ENCODE measurements around the gene ARHGEF18.
"Not testable (repeated sequence)": the region's sequence is repeated elsewhere in the genome, so short reads cannot be mapped to it uniquely, and the experiment has no call there.

Gene ARHGEF18

DNA sequence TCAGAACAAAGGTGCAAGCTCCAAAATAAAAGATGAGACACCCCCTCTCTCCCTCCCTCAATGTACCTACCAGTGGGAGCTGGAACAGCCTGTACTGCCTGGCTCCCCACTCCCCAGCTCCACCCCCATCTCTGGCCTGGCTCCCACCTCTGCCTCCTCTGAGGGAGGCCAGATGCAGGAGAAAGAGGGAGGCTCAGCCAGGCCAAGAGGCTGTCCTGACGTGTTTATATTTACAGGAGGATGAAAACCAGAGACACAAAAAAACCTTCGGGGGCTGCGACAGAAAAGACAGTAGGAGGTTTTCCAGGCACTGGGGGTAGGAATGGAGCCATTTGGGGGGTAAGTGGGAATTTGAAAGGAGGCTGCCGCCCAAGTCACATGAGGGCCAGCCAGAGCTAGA, 19.7 kb downstream of the ARHGEF18 start:
- no peaks in the 10 kb centered on the region for H4K20me1 ChIP-seq (ENCODE audit: insufficient read depth, low read length)
- H2AFZ ChIP-seq (ENCODE audit: low read depth, low read length): no peak overlapping the region
- H3K4me2 ChIP-seq (ENCODE audit: low read length): no peak overlapping the region
- H3K9me3 ChIP-seq (ENCODE audit: insufficient read depth, low read length): no peaks in the 10 kb centered on the region
- TF ChIP-seq, protein P1, sequence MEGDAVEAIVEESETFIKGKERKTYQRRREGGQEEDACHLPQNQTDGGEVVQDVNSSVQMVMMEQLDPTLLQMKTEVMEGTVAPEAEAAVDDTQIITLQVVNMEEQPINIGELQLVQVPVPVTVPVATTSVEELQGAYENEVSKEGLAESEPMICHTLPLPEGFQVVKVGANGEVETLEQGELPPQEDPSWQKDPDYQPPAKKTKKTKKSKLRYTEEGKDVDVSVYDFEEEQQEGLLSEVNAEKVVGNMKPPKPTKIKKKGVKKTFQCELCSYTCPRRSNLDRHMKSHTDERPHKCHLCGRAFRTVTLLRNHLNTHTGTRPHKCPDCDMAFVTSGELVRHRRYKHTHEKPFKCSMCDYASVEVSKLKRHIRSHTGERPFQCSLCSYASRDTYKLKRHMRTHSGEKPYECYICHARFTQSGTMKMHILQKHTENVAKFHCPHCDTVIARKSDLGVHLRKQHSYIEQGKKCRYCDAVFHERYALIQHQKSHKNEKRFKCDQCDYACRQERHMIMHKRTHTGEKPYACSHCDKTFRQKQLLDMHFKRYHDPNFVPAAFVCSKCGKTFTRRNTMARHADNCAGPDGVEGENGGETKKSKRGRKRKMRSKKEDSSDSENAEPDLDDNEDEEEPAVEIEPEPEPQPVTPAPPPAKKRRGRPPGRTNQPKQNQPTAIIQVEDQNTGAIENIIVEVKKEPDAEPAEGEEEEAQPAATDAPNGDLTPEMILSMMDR (IDR thresholded peaks at IDR 0.05; ENCODE audit: low read depth, low read length): no peak
- no peak for TF ChIP-seq EZH2phosphoT487 (IDR thresholded peaks at IDR 0.05; ENCODE audit: low read depth)
- no peaks in the 10 kb centered on the region for H3K36me3 ChIP-seq (replicated peaks; ENCODE audit: low read depth, low read length)
- no peaks in the 10 kb centered on the region for H3K79me2 ChIP-seq (ENCODE audit: low read length)
- no peak overlapping the region for H3K9ac ChIP-seq (ENCODE audit: low read length)
- no peak overlapping the region for H3K4me3 ChIP-seq (ENCODE audit: low read length)
- H3K27ac ChIP-seq (ENCODE audit: low read length): no peak overlapping the region
- H3K4me1 ChIP-seq (ENCODE audit: low read length): 0 out of 2 replicates have a peak, but pooled peaks cover 2% of the 10 kb centered on the region
- H3K27me3 ChIP-seq (ENCODE audit: low read depth, low read length): peaks cover 10% of the 10 kb centered on the region; the same call in 1 of the 2 replicates

DNA sequence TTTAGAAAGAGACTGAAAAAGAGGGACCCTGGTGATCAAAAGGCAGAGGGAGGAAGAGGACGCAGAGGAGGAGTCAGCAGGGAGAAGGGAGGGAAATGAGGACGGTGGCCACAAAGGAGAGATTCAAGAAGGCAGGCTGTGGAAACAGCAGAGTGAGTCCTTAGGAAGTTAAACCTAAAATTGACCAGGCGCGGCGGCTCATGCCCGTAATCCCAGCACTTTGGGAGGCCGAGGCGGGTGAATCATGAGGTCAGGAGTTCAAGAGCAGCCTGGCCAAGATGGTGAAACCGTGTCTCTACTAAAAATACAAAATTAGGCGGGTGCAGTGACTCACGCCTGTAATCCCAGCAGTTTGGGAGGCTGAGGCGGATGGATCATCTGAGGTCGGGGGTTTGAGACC, 20.1 kb downstream of the ARHGEF18 start:
- not testable (repeated sequence) for H3K36me3 ChIP-seq (replicated peaks; ENCODE audit: low read depth, low read length); H3K9me3 ChIP-seq (ENCODE audit: insufficient read depth, low read length); H4K20me1 ChIP-seq (ENCODE audit: insufficient read depth, low read length); H3K4me2 ChIP-seq (ENCODE audit: low read length); H3K27ac ChIP-seq (ENCODE audit: low read length); H3K79me2 ChIP-seq (ENCODE audit: low read length); H3K4me1 ChIP-seq (ENCODE audit: low read length); H2AFZ ChIP-seq (ENCODE audit: low read depth, low read length); H3K9ac ChIP-seq (ENCODE audit: low read length); H3K4me3 ChIP-seq (ENCODE audit: low read length)
- peaks cover 10% of the 10 kb centered on the region; the same call in 1 of the 2 replicates for H3K27me3 ChIP-seq (ENCODE audit: low read depth, low read length)

DNA sequence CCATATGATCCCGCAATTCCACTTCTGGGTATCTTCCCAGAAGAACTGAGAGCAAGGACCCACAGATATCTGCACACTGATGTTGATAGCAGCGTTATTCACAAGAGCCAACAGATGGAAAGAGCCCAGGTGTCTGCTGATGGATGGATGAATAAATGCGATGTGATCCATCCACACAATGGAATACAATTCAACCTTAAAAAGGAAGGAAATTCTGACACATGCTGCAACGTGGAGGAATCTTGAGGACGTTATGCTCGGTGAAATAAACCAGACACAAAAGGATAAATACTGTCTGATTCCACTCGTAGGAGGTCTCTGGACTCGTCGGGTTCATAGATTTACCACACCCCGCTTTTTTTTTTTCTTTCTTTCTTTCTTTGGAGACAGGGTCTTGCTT, 21.8 kb downstream of the ARHGEF18 start:
- Histone ChIP-seq H4K20me1 (ENCODE audit: insufficient read depth, low read length) (no peaks in the 10 kb centered on the region), H3K4me1 (ENCODE audit: low read length) (0 out of 2 replicates have a peak, but pooled peaks cover 2% of the 10 kb centered on the region), H3K79me2 (ENCODE audit: low read length) (no peaks in the 10 kb centered on the region), H3K4me2 (ENCODE audit: low read length) (no peak overlapping the region), H3K27ac (ENCODE audit: low read length) (no peak overlapping the region), H2AFZ (ENCODE audit: low read depth, low read length) (no peak overlapping the region), H3K9ac (ENCODE audit: low read length) (no peak overlapping the region), H3K9me3 (ENCODE audit: insufficient read depth, low read length) (no peaks in the 10 kb centered on the region), H3K36me3 (replicated peaks; ENCODE audit: low read depth, low read length) (no peaks in the 10 kb centered on the region), H3K4me3 (ENCODE audit: low read length) (no peak overlapping the region), H3K27me3 (ENCODE audit: low read depth, low read length) (peaks cover 10% of the 10 kb centered on the region; the same call in 1 of the 2 replicates)
- no peak for TF ChIP-seq EZH2phosphoT487 (IDR thresholded peaks at IDR 0.05; ENCODE audit: low read depth)
- TF ChIP-seq, protein P1 (IDR thresholded peaks at IDR 0.05; ENCODE audit: low read depth, low read length): no peak

DNA sequence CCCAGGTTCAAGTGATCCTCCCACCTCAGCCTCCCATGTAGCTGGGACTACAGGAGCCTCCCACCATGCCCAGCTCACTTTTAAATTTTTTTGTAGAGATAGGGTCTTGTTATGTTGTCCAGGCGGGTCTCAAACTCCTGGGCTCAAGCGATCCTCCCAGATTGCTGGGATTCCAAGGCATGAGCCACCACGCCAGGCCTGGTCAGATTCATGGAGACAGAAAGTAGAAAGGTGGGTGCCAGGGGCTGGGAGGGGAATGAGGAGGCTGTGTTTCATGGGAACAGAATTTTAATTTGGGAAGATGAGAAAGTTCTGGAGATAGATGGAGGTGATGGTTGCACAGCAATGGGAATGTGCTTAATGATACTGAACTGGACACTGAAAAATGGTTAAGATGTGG, 22.3 kb downstream of the ARHGEF18 start:
- H3K4me3 ChIP-seq (ENCODE audit: low read length): no peak overlapping the region

More for the DNA sequence above, 22.3 kb downstream of the ARHGEF18 start:
- Histone ChIP-seq H3K9me3 (ENCODE audit: insufficient read depth, low read length) (no peaks in the 10 kb centered on the region), H3K36me3 (replicated peaks; ENCODE audit: low read depth, low read length) (no peaks in the 10 kb centered on the region), H2AFZ (ENCODE audit: low read depth, low read length) (no peak overlapping the region), H3K4me1 (ENCODE audit: low read length) (0 out of 2 replicates have a peak, but pooled peaks cover 2% of the 10 kb centered on the region), H3K4me2 (ENCODE audit: low read length) (no peak overlapping the region), H3K79me2 (ENCODE audit: low read length) (no peaks in the 10 kb centered on the region), H4K20me1 (ENCODE audit: insufficient read depth, low read length) (no peaks in the 10 kb centered on the region), H3K9ac (ENCODE audit: low read length) (no peak overlapping the region), H3K27me3 (ENCODE audit: low read depth, low read length) (peaks cover 13% of the 10 kb centered on the region), H3K27ac (ENCODE audit: low read length) (no peak overlapping the region)
- TF ChIP-seq, protein P1 (IDR thresholded peaks at IDR 0.05; ENCODE audit: low read depth, low read length): no peak
- no peak for TF ChIP-seq EZH2phosphoT487 (IDR thresholded peaks at IDR 0.05; ENCODE audit: low read depth)

Data from OCI-LY3 (cell line).